Muscle of leg (tissue), 11 donors: ENCODE data around the gene DRICH1. TPM values are rescaled to one million over a fixed set of nuclear protein-coding genes. Genes with fewer than 3 reads are reported as not detected.
"Not testable (repeated sequence)": the region's sequence is repeated elsewhere in the genome, so short reads cannot be mapped to it uniquely, and the experiment has no call there.

Experiments used
- DNase-seq: peaks from one replicate; pipeline ENCODE4 v3.0.0; 2013
- H3K27ac ChIP-seq: one replicate; pipeline ENCODE4 v1.5.1; 2013; ENCODE audit warnings: mild to moderate bottlenecking, low read length, control low read depth
- H3K27me3 ChIP-seq: one replicate; pipeline ENCODE4 v1.6.1; 2013; ENCODE audit warnings: low read length; ENCODE audit not compliant: control insufficient read depth, insufficient read depth
- H3K36me3 ChIP-seq: one replicate; pipeline ENCODE4 v1.6.1; 2013; ENCODE audit warnings: low read length; ENCODE audit not compliant: control insufficient read depth, insufficient read depth
- H3K4me1 ChIP-seq: one replicate; pipeline ENCODE4 v1.6.1; 2013; ENCODE audit warnings: low read length; ENCODE audit not compliant: control insufficient read depth, insufficient read depth
- H3K4me3 ChIP-seq: one replicate; pipeline ENCODE4 v1.5.1; 2013; ENCODE audit warnings: low read length, control low read depth
- H3K9me3 ChIP-seq: replicated peaks from 2 replicates; pipeline ENCODE4 v1.6.1; 2013; ENCODE audit warnings: low read depth, low read length; ENCODE audit not compliant: control insufficient read depth
- WGBS: methylation state at CpG from one replicate; pipeline ENCODE4 v1.1.5; 2013; ENCODE audit warnings: missing lambda C conversion rate; ENCODE audit not compliant: insufficient coverage; 5-methylcytosine and 5-hydroxymethylcytosine counted together
- polyA plus RNA-seq, 8 donors: library from polyadenylated mRNA; unstranded; fragments of 120-200 nt; gene quantifications; one replicate each; pipeline versions ENCODE4 v1.2.1 to v1.2.3, GENCODE V29; 2013; ENCODE audit warnings: inconsistent platforms in 1 of 8, low replicate concordance in 1 of 8; ENCODE audit not compliant: insufficient read length in 8 of 8, insufficient read depth in 1 of 8
- total RNA-seq: library from RNA; stranded (reverse); fragments of 120-200 nt; gene quantifications from one replicate; pipeline ENCODE4 v1.2.4, GENCODE V29; 2013

The DRICH1 gene
- total and polyA plus RNA-seq, 9 donors = 0.43 to 1.1 (median 0.49) TPM

- DNase-seq = no peak
- WGBS = 89% methylated on average over 18 of the region's 18 CpGs
- Histone ChIP-seq H3K27ac (no peak overlapping the region), H3K4me1 (no peaks in the 10 kb centered on the region), H3K27me3 (no peaks in the 10 kb centered on the region), H3K9me3 (no peaks in the 10 kb centered on the region), H3K36me3 (peaks cover 13% of the 10 kb centered on the region), H3K4me3 (no peak overlapping the region)
Measured at GRCh38 chr22:23649071-23649501, 17.0 kb upstream of the DRICH1 start.

GRCh38 chr22:23646526-23646925 is 14.4 kb upstream of the DRICH1 start:
- not testable (repeated sequence) for H3K27ac ChIP-seq, H3K27me3 ChIP-seq, H3K4me1 ChIP-seq, H3K36me3 ChIP-seq, DNase-seq, H3K4me3 ChIP-seq, H3K9me3 ChIP-seq
- 95% methylated on average over 4 of the region's 7 CpGs for WGBS

GRCh38 chr22:23640206-23640605 is 8.1 kb upstream of the DRICH1 start:
- not testable (repeated sequence) for DNase-seq, H3K36me3 ChIP-seq, H3K27ac ChIP-seq, H3K27me3 ChIP-seq, H3K4me1 ChIP-seq, H3K4me3 ChIP-seq, H3K9me3 ChIP-seq
- WGBS = 41% methylated on average over 5 of the region's 6 CpGs

GRCh38 chr22:23639661-23640060 is 7.5 kb upstream of the DRICH1 start:
- Histone ChIP-seq H3K36me3 (peaks cover 3% of the 10 kb centered on the region), H3K4me1 (no peaks in the 10 kb centered on the region), H3K4me3 (no peak overlapping the region), H3K9me3 (no peaks in the 10 kb centered on the region), H3K27me3 (no peaks in the 10 kb centered on the region), H3K27ac (no peak overlapping the region)
- WGBS = 82% methylated on average over 5 of the region's 7 CpGs
- DNase-seq = no peak

- WGBS = 80% methylated on average over 6 of the region's 12 CpGs
Measured at GRCh38 chr22:23638611-23639010, 6.5 kb upstream of the DRICH1 start.

GRCh38 chr22:23635291-23635690 is 3.2 kb upstream of the DRICH1 start:
- H3K9me3 ChIP-seq, H3K4me1 ChIP-seq, H3K36me3 ChIP-seq, H3K27me3 ChIP-seq, DNase-seq, H3K4me3 ChIP-seq, H3K27ac ChIP-seq: not testable (repeated sequence)
- 77% methylated on average over 4 of the region's 8 CpGs for WGBS

More at GRCh38 chr22:23638611-23639010, 6.5 kb upstream of the DRICH1 start:
- peaks cover 3% of the 10 kb centered on the region for H3K36me3 ChIP-seq
- no peak overlapping the region for H3K27ac ChIP-seq
- H3K4me3 ChIP-seq = no peak overlapping the region
- H3K4me1 ChIP-seq = no peaks in the 10 kb centered on the region
- H3K9me3 ChIP-seq = no peaks in the 10 kb centered on the region
- no peak for DNase-seq
- no peaks in the 10 kb centered on the region for H3K27me3 ChIP-seq

DNA sequence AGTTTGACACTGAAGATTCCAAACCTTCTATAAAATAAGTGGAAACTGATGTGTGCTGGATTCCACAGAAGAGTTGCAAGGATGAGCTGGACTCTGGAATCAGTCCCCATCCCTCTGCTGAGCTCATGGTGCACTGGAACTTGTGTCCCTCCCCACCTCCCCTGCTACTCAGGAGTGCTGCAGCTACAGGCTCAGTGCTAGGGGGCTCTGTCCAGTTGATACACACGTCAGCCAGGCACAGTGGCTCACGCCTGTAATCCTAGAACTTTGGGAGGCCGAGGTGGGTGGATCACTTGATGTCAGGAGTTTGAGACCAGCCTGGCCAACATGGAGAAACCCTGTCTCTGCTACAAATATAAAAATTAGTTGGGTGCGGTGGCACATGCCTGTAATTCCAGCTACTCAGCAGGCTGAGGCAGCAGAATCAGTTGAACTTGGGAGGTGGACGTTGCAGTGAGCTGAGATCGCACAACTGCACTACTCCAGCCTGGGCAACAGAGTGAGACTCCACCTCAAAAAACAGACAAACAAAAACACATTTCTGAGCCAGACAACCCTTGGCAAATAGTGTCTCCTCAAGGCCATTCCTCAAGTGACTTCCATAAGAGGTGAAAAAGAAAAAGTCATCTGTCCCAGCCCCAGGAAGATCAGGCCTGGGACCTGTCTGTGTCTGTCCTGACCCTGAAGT is 3.9 kb downstream of the DRICH1 start:
- H3K4me3 ChIP-seq, DNase-seq, H3K9me3 ChIP-seq, H3K27ac ChIP-seq, H3K36me3 ChIP-seq, H3K27me3 ChIP-seq, H3K4me1 ChIP-seq: not testable (repeated sequence)
- WGBS = 100% methylated on average over 2 of the region's 6 CpGs

GRCh38 chr22:23627401-23628055 is 4.6 kb downstream of the DRICH1 start:
- H3K4me1 ChIP-seq, H3K4me3 ChIP-seq, H3K36me3 ChIP-seq, H3K27me3 ChIP-seq, H3K27ac ChIP-seq, H3K9me3 ChIP-seq: not testable (repeated sequence)
- 42% methylated on average over 2 of the region's 3 CpGs for WGBS
- peak; percentile 13 for DNase-seq

- H3K4me1 ChIP-seq = no peaks in the 10 kb centered on the region
- no peaks in the 10 kb centered on the region for H3K36me3 ChIP-seq
- H3K27me3 ChIP-seq = no peaks in the 10 kb centered on the region
- DNase-seq = no peak
- no peak overlapping the region for H3K27ac ChIP-seq
- H3K4me3 ChIP-seq = no peak overlapping the region
- no peaks in the 10 kb centered on the region for H3K9me3 ChIP-seq
- WGBS = no CpG with 5 or more reads among the region's 2 CpGs
Measured at GRCh38 chr22:23626286-23626975, 5.7 kb downstream of the DRICH1 start.

DNA sequence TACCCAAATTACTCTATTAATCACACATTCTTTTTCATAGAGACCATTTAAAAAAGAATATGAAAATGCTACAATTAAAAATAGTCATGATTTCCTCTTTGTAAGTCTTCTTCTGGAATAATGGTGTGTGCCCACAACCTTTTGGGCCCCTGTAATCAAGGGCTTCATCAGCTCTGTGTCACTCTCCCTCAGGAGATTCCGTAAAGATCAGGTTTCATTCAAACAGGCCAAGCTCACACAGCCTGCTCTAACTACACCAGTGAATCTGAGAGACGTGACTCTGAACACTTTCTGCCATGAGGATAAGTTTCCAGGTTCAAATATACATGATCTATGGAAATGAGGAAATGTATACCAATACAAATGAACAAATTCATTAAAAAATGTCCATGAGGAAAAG is 9.5 kb downstream of the DRICH1 start:
- no peaks in the 10 kb centered on the region for H3K36me3 ChIP-seq
- no peaks in the 10 kb centered on the region for H3K27me3 ChIP-seq
- no peaks in the 10 kb centered on the region for H3K4me1 ChIP-seq
- DNase-seq = no peak
- WGBS = no CpG with 5 or more reads among the region's 2 CpGs
- no peak overlapping the region for H3K4me3 ChIP-seq
- H3K27ac ChIP-seq = no peak overlapping the region
- no peaks in the 10 kb centered on the region for H3K9me3 ChIP-seq
